Measurements from ENCODE around the gene C19orf18.
"Not testable (repeated sequence)": the region's sequence is repeated elsewhere in the genome, so short reads cannot be mapped to it uniquely, and the experiment has no call there.

C19orf18 gene

DNA sequence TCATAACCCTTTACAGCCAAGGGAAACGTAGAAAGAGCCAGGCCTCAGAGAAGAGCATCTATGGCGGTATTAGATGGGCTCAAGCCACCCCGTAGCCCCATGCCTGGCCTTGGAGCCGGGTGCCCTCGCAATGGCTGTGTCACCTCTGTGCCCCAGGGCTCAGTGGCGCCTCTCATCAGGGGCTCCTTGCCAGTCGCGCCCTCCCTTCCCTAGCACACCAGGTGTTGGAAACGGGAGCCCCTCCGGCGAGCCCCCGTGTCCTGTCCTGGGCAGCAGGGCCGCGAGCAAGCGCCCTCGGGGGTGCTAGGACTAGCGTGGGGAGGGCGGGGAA lies 27.3 kb downstream of the C19orf18 start:
- no peak for DNase-seq (ENCODE audit: low read depth)
- peaks cover 17% of the 10 kb centered on the region for H3K36me3 ChIP-seq (ENCODE audit: control insufficient read depth, insufficient read depth, low read length, severe bottlenecking)
- H3K9me3 ChIP-seq (ENCODE audit: control insufficient read depth, low read length), result peaks cover 8% of the 10 kb centered on the region
- peak overlapping the region; percentile 92 for H3K9ac ChIP-seq (ENCODE audit: low read length)
- no peaks in the 10 kb centered on the region for H3K27me3 ChIP-seq (replicated peaks; ENCODE audit: control insufficient read depth, insufficient read depth, low read length)
- peaks cover 13% of the 10 kb centered on the region for H3K4me1 ChIP-seq (ENCODE audit: control insufficient read depth, insufficient read depth, low read length)
- H3K4me3 ChIP-seq (ENCODE audit: low read length), result peak overlapping the region; percentile 88

DNA sequence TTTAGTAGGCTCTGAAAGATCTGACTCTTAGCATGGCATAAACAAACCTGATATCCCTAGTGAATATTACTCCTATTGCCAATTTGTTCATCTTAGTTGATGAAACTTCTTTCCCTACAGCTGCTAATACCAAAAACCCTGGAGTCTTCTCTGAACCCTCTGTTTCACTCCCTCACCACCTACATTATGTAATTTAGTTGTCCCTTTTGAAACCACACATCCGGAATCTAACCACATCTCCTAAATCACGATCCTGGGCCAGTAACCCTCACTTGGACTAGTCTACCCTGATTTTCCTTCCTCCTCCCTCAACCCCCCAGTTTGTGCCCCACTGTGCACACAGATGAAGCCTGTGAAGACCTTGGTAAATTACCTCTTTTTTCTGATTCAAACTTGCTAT lies 28.0 kb downstream of the C19orf18 start:
- H3K9ac ChIP-seq (ENCODE audit: low read length), result no peak overlapping the region
- peaks cover 15% of the 10 kb centered on the region for H3K9me3 ChIP-seq (ENCODE audit: control insufficient read depth, low read length)
- peak overlapping the region; percentile 88 for H3K4me3 ChIP-seq (ENCODE audit: low read length)
- no peak for DNase-seq (ENCODE audit: low read depth)
- no peaks in the 10 kb centered on the region for H3K27me3 ChIP-seq (replicated peaks; ENCODE audit: control insufficient read depth, insufficient read depth, low read length)
- H3K4me1 ChIP-seq (ENCODE audit: control insufficient read depth, insufficient read depth, low read length), result peaks cover 13% of the 10 kb centered on the region
- H3K36me3 ChIP-seq (ENCODE audit: control insufficient read depth, insufficient read depth, low read length, severe bottlenecking), result peaks cover 24% of the 10 kb centered on the region

GRCh38 chr19:57941593-57941992 lies 32.7 kb downstream of the C19orf18 start:
- H3K27me3 ChIP-seq (replicated peaks; ENCODE audit: control insufficient read depth, insufficient read depth, low read length), result no peaks in the 10 kb centered on the region
- H3K9me3 ChIP-seq (ENCODE audit: control insufficient read depth, low read length), result peaks cover 24% of the 10 kb centered on the region
- no peak for DNase-seq (ENCODE audit: low read depth)
- peaks cover 10% of the 10 kb centered on the region for H3K4me1 ChIP-seq (ENCODE audit: control insufficient read depth, insufficient read depth, low read length)
- H3K4me3 ChIP-seq (ENCODE audit: low read length), result no peak overlapping the region
- peaks cover 49% of the 10 kb centered on the region for H3K36me3 ChIP-seq (ENCODE audit: control insufficient read depth, insufficient read depth, low read length, severe bottlenecking)
- H3K9ac ChIP-seq (ENCODE audit: low read length), result no peak overlapping the region

DNA sequence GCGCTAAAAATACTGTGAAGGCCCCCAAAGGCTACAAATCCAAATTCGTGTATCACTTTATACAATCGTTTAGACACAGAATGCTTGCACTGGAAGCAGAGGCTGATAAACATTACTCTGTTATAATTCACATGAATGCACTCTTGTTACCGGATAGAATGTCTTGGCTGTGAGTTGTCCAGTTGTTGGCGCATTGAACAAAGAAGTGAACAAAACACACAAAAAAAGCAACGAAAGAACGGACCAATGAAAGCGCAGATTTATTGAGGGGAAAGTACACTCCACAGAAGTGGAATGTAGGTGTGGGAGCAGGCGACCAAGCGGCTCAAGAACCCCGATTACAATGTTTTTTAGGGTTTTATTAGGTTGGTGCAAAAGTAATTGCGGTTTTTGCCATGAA lies 38.6 kb downstream of the C19orf18 start:
- Histone ChIP-seq H3K4me3 (ENCODE audit: low read length) (no peak overlapping the region), H3K4me1 (ENCODE audit: control insufficient read depth, insufficient read depth, low read length) (peaks cover 4% of the 10 kb centered on the region), H3K9me3 (ENCODE audit: control insufficient read depth, low read length) (peaks cover 3% of the 10 kb centered on the region), H3K36me3 (ENCODE audit: control insufficient read depth, insufficient read depth, low read length, severe bottlenecking) (peaks cover 23% of the 10 kb centered on the region), H3K9ac (ENCODE audit: low read length) (no peak overlapping the region), H3K27me3 (replicated peaks; ENCODE audit: control insufficient read depth, insufficient read depth, low read length) (no peaks in the 10 kb centered on the region)
- DNase-seq (ENCODE audit: low read depth), result no peak

GRCh38 chr19:57934820-57935665 lies 39.3 kb downstream of the C19orf18 start, which contains the start of gene ZNF418:
Gene ZNF418, minus strand, starts transcription at chr19:57935402. Its CDS starts 1,580 bp downstream, at chr19:57933822.
- peak; percentile 80 for DNase-seq (ENCODE audit: low read depth)
- Histone ChIP-seq H3K36me3 (ENCODE audit: control insufficient read depth, insufficient read depth, low read length, severe bottlenecking) (peaks cover 21% of the 10 kb centered on the region), H3K9ac (ENCODE audit: low read length) (peak within 1 kb of the TSS; percentile 85), H3K4me3 (ENCODE audit: low read length) (peak within 1 kb of the TSS; percentile 87), H3K4me1 (ENCODE audit: control insufficient read depth, insufficient read depth, low read length) (peaks cover 4% of the 10 kb centered on the region), H3K27me3 (replicated peaks; ENCODE audit: control insufficient read depth, insufficient read depth, low read length) (no peaks in the 10 kb centered on the region), H3K9me3 (ENCODE audit: control insufficient read depth, low read length) (no peaks in the 10 kb centered on the region)

GRCh38 chr19:57927587-57927986 lies 46.7 kb downstream of the C19orf18 start:
- H3K36me3 ChIP-seq (ENCODE audit: control insufficient read depth, insufficient read depth, low read length, severe bottlenecking), result peaks cover 43% of the 10 kb centered on the region
- H3K9me3 ChIP-seq (ENCODE audit: control insufficient read depth, low read length), result peaks cover 35% of the 10 kb centered on the region
- no peak overlapping the region for H3K9ac ChIP-seq (ENCODE audit: low read length)
- no peak for DNase-seq (ENCODE audit: low read depth)
- no peaks in the 10 kb centered on the region for H3K27me3 ChIP-seq (replicated peaks; ENCODE audit: control insufficient read depth, insufficient read depth, low read length)
- H3K4me1 ChIP-seq (ENCODE audit: control insufficient read depth, insufficient read depth, low read length), result no peaks in the 10 kb centered on the region
- H3K4me3 ChIP-seq (ENCODE audit: low read length), result peak overlapping the region; percentile 35

- H3K4me1 ChIP-seq (ENCODE audit: control insufficient read depth, insufficient read depth, low read length); H3K27me3 ChIP-seq (replicated peaks; ENCODE audit: control insufficient read depth, insufficient read depth, low read length); H3K9me3 ChIP-seq (ENCODE audit: control insufficient read depth, low read length): not testable (repeated sequence)
- peak within 1 kb of the TSS; percentile 95 for H3K9ac ChIP-seq (ENCODE audit: low read length)
- peak; percentile 97 for DNase-seq (ENCODE audit: low read depth)
- H3K36me3 ChIP-seq (ENCODE audit: control insufficient read depth, insufficient read depth, low read length, severe bottlenecking), result peaks cover 15% of the 10 kb centered on the region
- H3K4me3 ChIP-seq (ENCODE audit: low read length), result peak within 1 kb of the TSS; percentile 97
Measured at GRCh38 chr19:57916168-57916995, 58.0 kb downstream of the C19orf18 start, which contains the start of gene ZNF417. Gene ZNF417, minus strand, starts transcription at chr19:57916592. Its CDS starts 181 bp downstream, at chr19:57916411.

DNA sequence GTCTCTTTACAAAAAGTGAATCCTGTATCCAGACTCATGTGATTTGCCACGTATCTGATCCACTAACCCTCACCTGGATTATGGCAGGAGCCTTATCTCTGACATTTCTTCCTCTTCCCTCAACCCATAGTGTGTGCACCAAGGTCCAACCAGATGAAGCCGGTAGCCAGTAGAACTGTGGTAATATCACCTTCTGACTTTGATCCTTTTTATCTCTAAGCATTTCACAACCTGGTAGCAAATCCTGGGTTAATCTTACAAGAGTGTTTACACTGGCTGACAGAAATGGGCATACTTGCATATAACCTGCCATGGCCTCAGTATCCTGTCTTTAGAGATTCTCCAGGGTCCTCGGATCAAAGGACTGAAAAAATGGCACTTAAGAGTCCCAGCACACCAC lies 59.8 kb downstream of the C19orf18 start:
- H3K36me3 ChIP-seq (ENCODE audit: control insufficient read depth, insufficient read depth, low read length, severe bottlenecking), result peaks cover 17% of the 10 kb centered on the region

More for the DNA sequence above, 59.8 kb downstream of the C19orf18 start:
- H3K9me3 ChIP-seq (ENCODE audit: control insufficient read depth, low read length), result no peaks in the 10 kb centered on the region
- H3K9ac ChIP-seq (ENCODE audit: low read length), result no peak overlapping the region
- H3K27me3 ChIP-seq (replicated peaks; ENCODE audit: control insufficient read depth, insufficient read depth, low read length), result no peaks in the 10 kb centered on the region
- H3K4me1 ChIP-seq (ENCODE audit: control insufficient read depth, insufficient read depth, low read length), result peaks cover 9% of the 10 kb centered on the region
- H3K4me3 ChIP-seq (ENCODE audit: low read length), result no peak overlapping the region
- no peak for DNase-seq (ENCODE audit: low read depth)
